ENCODE results near the gene PTGR1. TPM values are rescaled to one million over a fixed set of nuclear protein-coding genes. Genes with fewer than 3 reads are reported as not detected.

Gene PTGR1
- total and polyA plus RNA-seq, 12 donors, result 30.7 to 170 (median 116) TPM

- Histone ChIP-seq H3K27me3 (no peaks in the 10 kb centered on the region), H3K4me3 (no peak overlapping the region), H3K36me3 (replicated peaks in 1 of 2) (peaks cover 0 to 11% of the 10 kb centered on the region in 2 donors), H3K9me3 (replicated peaks in 1 of 3) (peaks cover 11 to 96% (median 16%) of the 10 kb centered on the region in 3 donors), H3K27ac (no peak overlapping the region), H3K4me1 (replicated peaks in 1 of 2) (no peaks in the 10 kb centered on the region)
- WGBS, 4 donors, result 97% methylated on average over 11 of the region's 11 CpGs
- TF ChIP-seq POLR2A (IDR thresholded peaks at IDR 0.05), result no peak
- TF ChIP-seq, protein P1, sequence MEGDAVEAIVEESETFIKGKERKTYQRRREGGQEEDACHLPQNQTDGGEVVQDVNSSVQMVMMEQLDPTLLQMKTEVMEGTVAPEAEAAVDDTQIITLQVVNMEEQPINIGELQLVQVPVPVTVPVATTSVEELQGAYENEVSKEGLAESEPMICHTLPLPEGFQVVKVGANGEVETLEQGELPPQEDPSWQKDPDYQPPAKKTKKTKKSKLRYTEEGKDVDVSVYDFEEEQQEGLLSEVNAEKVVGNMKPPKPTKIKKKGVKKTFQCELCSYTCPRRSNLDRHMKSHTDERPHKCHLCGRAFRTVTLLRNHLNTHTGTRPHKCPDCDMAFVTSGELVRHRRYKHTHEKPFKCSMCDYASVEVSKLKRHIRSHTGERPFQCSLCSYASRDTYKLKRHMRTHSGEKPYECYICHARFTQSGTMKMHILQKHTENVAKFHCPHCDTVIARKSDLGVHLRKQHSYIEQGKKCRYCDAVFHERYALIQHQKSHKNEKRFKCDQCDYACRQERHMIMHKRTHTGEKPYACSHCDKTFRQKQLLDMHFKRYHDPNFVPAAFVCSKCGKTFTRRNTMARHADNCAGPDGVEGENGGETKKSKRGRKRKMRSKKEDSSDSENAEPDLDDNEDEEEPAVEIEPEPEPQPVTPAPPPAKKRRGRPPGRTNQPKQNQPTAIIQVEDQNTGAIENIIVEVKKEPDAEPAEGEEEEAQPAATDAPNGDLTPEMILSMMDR (IDR thresholded peaks at IDR 0.05), result no peak
- intact Hi-C loops (cut with DNase I), result no loop called here
- no peak for DNase-seq
Measured at GRCh38 chr9:111542497-111543254, 56.8 kb downstream of the PTGR1 start.

- no peak for TF ChIP-seq POLR2A (IDR thresholded peaks at IDR 0.05)
- TF ChIP-seq, protein P1 (IDR thresholded peaks at IDR 0.05), result no peak
- intact Hi-C loops (cut with DNase I), result no loop called here
- H3K27ac ChIP-seq, result no peak overlapping the region
- no peaks in the 10 kb centered on the region for H3K27me3 ChIP-seq
- DNase-seq, result no peak
- no peak overlapping the region for H3K4me3 ChIP-seq
- peaks cover 0 to 37% of the 10 kb centered on the region in 2 donors for H3K36me3 ChIP-seq (replicated peaks in 1 of 2)
- H3K4me1 ChIP-seq (replicated peaks in 1 of 2), result no peaks in the 10 kb centered on the region
- 93 to 96% (median 96%) methylated on average over 5 of the region's 5 CpGs for WGBS, 4 donors
- H3K9me3 ChIP-seq (replicated peaks in 1 of 3), result peaks cover 0 to 33% (median 0%) of the 10 kb centered on the region in 3 donors
Measured at GRCh38 chr9:111533099-111533790, 66.2 kb downstream of the PTGR1 start.

DNA sequence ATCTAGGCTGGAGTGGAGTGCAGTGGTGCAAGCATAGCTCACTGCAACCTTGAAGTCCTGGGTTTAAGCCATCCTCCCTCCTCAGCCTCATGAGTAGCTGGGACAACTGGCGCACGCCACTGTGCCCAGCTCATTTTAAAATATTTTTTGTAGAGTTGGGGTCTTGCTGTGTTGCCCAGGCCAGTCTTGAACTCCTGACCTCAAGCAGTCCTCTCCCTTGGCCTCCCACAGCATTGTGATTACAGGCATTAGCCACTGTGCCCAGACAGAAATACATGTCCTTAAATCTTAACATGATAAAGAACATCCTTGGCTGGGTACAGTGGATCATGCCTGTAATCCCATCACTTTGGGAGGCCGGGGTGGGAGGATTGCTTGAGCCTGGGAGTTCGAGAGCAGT, 67.7 kb downstream of the PTGR1 start:
- Histone ChIP-seq H3K27me3 (no peaks in the 10 kb centered on the region), H3K9me3 (replicated peaks in 1 of 3) (peaks cover 0 to 19% (median 0%) of the 10 kb centered on the region in 3 donors), H3K4me1 (replicated peaks in 1 of 2) (no peaks in the 10 kb centered on the region), H3K4me3 (no peak overlapping the region), H3K27ac (no peak overlapping the region), H3K36me3 (replicated peaks in 1 of 2) (peaks cover 0 to 29% of the 10 kb centered on the region in 2 donors)
- intact Hi-C loops (cut with DNase I), result no loop called here
- DNase-seq, result no peak
- TF ChIP-seq POLR2A (IDR thresholded peaks at IDR 0.05), result no peak
- TF ChIP-seq, protein P1 (IDR thresholded peaks at IDR 0.05), result no peak
- WGBS, 4 donors, result 97 to 99% (median 98%) methylated on average over 4 of the region's 4 CpGs

DNA sequence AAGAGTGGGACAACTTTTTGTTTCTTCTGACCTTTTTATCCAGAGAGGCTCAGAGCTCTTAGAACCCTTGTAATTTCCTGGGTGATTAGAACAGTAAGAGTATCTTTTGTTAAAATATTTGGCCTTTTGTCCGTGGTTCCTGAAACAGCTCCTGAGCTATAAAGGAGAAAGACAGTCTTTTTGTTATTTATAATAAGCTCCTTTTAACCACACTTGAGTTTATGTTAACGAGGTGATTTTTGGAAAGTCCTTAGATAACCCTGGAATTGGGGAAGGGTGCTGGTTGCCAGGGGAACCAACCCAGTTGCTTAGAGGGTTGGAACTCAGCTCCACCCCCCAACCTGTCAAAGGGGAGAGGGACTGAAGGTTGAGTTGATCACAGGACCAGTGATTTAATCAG, 69.7 kb downstream of the PTGR1 start:
- intact Hi-C loops (cut with DNase I), result no loop called here
- Histone ChIP-seq H3K4me3 (no peak overlapping the region), H3K27me3 (no peaks in the 10 kb centered on the region), H3K9me3 (replicated peaks in 1 of 3) (peaks cover 0 to 8% (median 0%) of the 10 kb centered on the region in 3 donors), H3K27ac (no peak overlapping the region), H3K36me3 (replicated peaks in 1 of 2) (peaks cover 0 to 11% of the 10 kb centered on the region in 2 donors), H3K4me1 (replicated peaks in 1 of 2) (peaks cover 0 to 7% of the 10 kb centered on the region in 2 donors)
- WGBS, 4 donors, result 43 to 82% (median 52%) methylated on average over 2 of the region's 2 CpGs
- DNase-seq, result no peak
- TF ChIP-seq POLR2A (IDR thresholded peaks at IDR 0.05), result no peak
- TF ChIP-seq, protein P1 (IDR thresholded peaks at IDR 0.05), result no peak

Measured in adrenal gland (tissue), 12 donors.